HFFc6 (cell line): Measurements from ENCODE around the gene LYZL1. TPM values are rescaled to one million over a fixed set of nuclear protein-coding genes. Genes with fewer than 3 reads are reported as not detected.
"Not testable (repeated sequence)": the region's sequence is repeated elsewhere in the genome, so short reads cannot be mapped to it uniquely, and the experiment has no call there.

ENCODE experiments used
- DNase-seq: peaks from one replicate; pipeline ENCODE4 v3.0.0-alpha.2; 2018
- H3K27ac Mint-ChIP-seq: 2 replicates; pipeline ENCODE4 v1.8.0; 2020; ENCODE audit warnings: mild to moderate bottlenecking, mixed read lengths
- H3K27me3 Mint-ChIP-seq: 2 replicates; pipeline ENCODE4 v1.8.0; 2021; ENCODE audit warnings: mild to moderate bottlenecking, moderate library complexity, mixed read lengths; ENCODE audit not compliant: insufficient read depth
- H3K36me3 Mint-ChIP-seq: 2 replicates; pipeline ENCODE4 v1.8.0; 2021; ENCODE audit warnings: low read depth, mixed read lengths
- H3K4me1 Mint-ChIP-seq: 2 replicates; pipeline ENCODE4 v1.8.0; 2020; ENCODE audit warnings: low read depth, mixed read lengths
- H3K4me3 Mint-ChIP-seq: 2 replicates; pipeline ENCODE4 v1.8.0; 2020; ENCODE audit warnings: mild to moderate bottlenecking, moderate library complexity, mixed read lengths
- H3K9me3 Mint-ChIP-seq: 2 replicates; pipeline ENCODE4 v1.8.0; 2020; ENCODE audit warnings: mild to moderate bottlenecking, mixed read lengths
- CTCF ChIP-seq: fragments of 200-600 bp; sonication (generic); IDR thresholded peaks from 2 replicates; pipeline ENCODE4 v1.5.0; 2021; ENCODE audit warnings: antibody characterized with exemption, mild to moderate bottlenecking
- total RNA-seq, 6 experiments: library from RNA; stranded (reverse); fragmentation: NEBNext Ultra II Directional; extraction: Animal tissue kit (Norgen Biotek cat#: 25700); gene quantifications; 2 replicates in 1 of 6; 3 replicates in 5 of 6; pipeline ENCODE4 v1.2.3, GENCODE V29; 2021

Gene LYZL1
- total RNA-seq, 6 experiments from 2014 or later, result not detected

DNA sequence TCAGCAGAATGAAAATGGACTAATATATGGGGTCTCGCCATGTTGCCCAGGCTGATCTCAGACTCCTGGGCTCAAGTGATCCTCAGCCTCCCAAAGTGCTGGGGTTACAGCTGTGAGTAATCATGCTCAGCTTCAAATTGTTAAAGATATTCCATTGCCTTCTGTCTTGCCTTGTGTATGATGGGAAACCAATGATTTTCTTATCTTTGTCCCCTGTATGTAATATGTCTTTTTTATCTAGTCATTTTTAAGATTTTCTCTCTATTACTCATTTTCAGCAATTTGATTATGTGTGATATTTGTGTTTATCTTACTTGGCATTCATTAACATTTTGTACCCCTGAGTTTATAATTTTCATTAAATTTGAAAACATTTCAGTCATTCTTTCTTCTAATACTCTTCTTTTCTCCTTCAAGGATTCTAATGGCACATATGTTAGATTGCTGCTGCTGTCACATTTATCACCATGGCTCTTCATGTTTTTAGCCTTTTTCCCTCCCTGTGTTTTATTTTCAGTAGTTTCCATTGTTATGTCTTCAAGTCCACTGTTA, 12.6 kb downstream of the LYZL1 start:
- no peak for DNase-seq
- H3K4me3 Mint-ChIP-seq, result no peak overlapping the region
- H3K27me3 Mint-ChIP-seq, result peaks cover 4% of the 10 kb centered on the region
- H3K4me1 Mint-ChIP-seq, result no peaks in the 10 kb centered on the region
- no peak for TF ChIP-seq CTCF
- peaks cover 30% of the 10 kb centered on the region for H3K36me3 Mint-ChIP-seq
- H3K9me3 Mint-ChIP-seq, result peaks cover 39% of the 10 kb centered on the region
- no peak overlapping the region for H3K27ac Mint-ChIP-seq

- no peak overlapping the region for H3K27ac Mint-ChIP-seq
Measured at GRCh38 chr10:29302499-29302898, 13.6 kb downstream of the LYZL1 start.

DNA sequence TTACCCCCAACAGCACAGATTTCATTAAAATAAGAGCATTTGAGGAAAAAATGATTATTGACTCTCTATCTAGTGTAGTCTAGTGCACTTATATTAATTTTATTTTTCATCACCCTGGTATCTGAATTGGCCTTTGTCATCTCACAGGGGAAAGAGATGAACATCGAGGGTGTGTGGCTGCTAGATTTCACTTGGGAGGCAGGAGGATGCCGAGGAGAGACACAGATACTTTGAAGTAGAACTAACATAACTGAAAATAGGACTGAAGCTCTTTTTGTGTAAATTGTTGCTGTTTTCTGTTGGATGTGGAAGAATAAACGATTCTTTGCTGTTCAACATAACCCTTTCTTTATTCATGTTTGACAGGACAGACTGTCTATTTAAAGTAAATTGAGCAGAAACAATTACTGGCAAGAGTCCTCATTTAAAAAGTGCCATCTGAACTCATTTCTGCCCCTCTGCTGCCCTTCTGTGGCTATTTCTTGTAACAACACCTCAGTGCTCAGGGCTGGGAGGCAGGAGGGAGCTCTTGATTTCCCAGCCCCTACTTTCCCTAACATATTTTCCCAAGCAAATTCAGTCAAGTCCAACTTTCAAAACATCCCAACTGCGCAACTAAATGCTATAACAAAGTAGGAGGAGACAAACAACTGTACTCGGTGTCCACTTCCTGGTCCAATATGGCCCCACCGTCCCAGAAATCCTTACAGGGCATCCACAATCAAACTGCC, 15.6 kb downstream of the LYZL1 start:
- peaks cover 16% of the 10 kb centered on the region for H3K36me3 Mint-ChIP-seq
- no peak overlapping the region for H3K4me3 Mint-ChIP-seq
- H3K27me3 Mint-ChIP-seq, result peaks cover 4% of the 10 kb centered on the region
- peak; percentile 59 for DNase-seq
- H3K27ac Mint-ChIP-seq, result no peak overlapping the region
- TF ChIP-seq CTCF, result peak; percentile 88
- H3K4me1 Mint-ChIP-seq, result no peaks in the 10 kb centered on the region
- peaks cover 20% of the 10 kb centered on the region for H3K9me3 Mint-ChIP-seq

More at GRCh38 chr10:29302499-29302898, 13.6 kb downstream of the LYZL1 start:
- TF ChIP-seq CTCF, result no peak
- no peak for DNase-seq
- H3K4me1 Mint-ChIP-seq, result no peaks in the 10 kb centered on the region
- peaks cover 25% of the 10 kb centered on the region for H3K36me3 Mint-ChIP-seq
- peaks cover 31% of the 10 kb centered on the region for H3K9me3 Mint-ChIP-seq
- H3K27me3 Mint-ChIP-seq, result peaks cover 4% of the 10 kb centered on the region
- H3K4me3 Mint-ChIP-seq, result no peak overlapping the region

GRCh38 chr10:29304995-29305335, 16.1 kb downstream of the LYZL1 start:
- peaks cover 16% of the 10 kb centered on the region for H3K36me3 Mint-ChIP-seq
- H3K9me3 Mint-ChIP-seq, result peaks cover 20% of the 10 kb centered on the region
- no peak for TF ChIP-seq CTCF
- DNase-seq, result no peak
- H3K4me1 Mint-ChIP-seq, result peaks cover 4% of the 10 kb centered on the region
- H3K27ac Mint-ChIP-seq, result no peak overlapping the region
- no peak overlapping the region for H3K4me3 Mint-ChIP-seq
- peaks cover 4% of the 10 kb centered on the region for H3K27me3 Mint-ChIP-seq

- Mint-ChIP-seq H3K27me3 (peaks cover 3% of the 10 kb centered on the region), H3K4me3 (no peak overlapping the region), H3K4me1 (peaks cover 16% of the 10 kb centered on the region), H3K9me3 (peaks cover 8% of the 10 kb centered on the region), H3K36me3 (peaks cover 7% of the 10 kb centered on the region), H3K27ac (no peak overlapping the region)
- no peak for TF ChIP-seq CTCF
- no peak for DNase-seq
Measured at GRCh38 chr10:29306688-29307087, 17.8 kb downstream of the LYZL1 start.

DNA sequence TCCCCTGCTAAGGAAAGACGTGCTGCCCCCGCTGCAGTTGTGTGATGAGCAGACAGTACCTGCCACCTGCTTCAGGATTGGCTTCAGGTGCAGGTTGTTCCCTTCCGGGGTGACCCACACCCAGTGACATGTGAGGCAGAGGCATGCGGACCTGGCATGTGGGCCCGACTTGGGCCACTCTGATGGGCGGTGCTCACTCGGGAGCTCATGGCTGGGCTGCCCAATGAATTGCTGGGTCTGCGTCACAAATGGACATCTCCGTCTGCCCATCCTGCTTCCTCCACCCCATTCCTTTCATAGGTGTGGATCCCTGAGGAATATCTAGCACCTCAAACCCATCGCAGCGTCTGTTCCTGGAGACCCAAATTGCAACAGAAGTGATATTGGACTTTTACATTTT, 19.3 kb downstream of the LYZL1 start:
- not testable (repeated sequence) for DNase-seq, H3K27me3 Mint-ChIP-seq, H3K27ac Mint-ChIP-seq, H3K9me3 Mint-ChIP-seq, H3K36me3 Mint-ChIP-seq, H3K4me3 Mint-ChIP-seq
- peaks cover 19% of the 10 kb centered on the region for H3K4me1 Mint-ChIP-seq
